GM06990 (cell line): Measurements from ENCODE around the gene PRDM8.
A peak's percentile ranks its signal among the peaks of the same experiment; 100 is the strongest.

Experiments
- DNase-seq: peaks from one replicate; pipeline ENCODE4 v3.0.0-alpha.2; 2011; ENCODE audit not compliant: insufficient read length; ENCODE audit errors: extremely low read depth
- H3K27me3 ChIP-seq: replicated peaks from 2 replicates; pipeline ENCODE4 v1.6.0; 2011; ENCODE audit warnings: low read length; ENCODE audit not compliant: control insufficient read depth, insufficient read depth
- H3K36me3 ChIP-seq: 2 replicates; pipeline ENCODE4 v1.5.1; 2011; ENCODE audit warnings: low read length; ENCODE audit not compliant: control insufficient read depth, insufficient read depth
- H3K4me3 ChIP-seq: replicated peaks from 2 replicates; pipeline ENCODE4 v1.5.1; 2011; ENCODE audit warnings: low read depth, mild to moderate bottlenecking, control low read depth, low read length
- CTCF ChIP-seq: IDR thresholded peaks from 2 replicates; pipeline ENCODE4 v1.5.1; 2011; ENCODE audit warnings: low read length, control low read depth, mild to moderate bottlenecking, inconsistent platforms; ENCODE audit not compliant: insufficient read depth, poor library complexity, severe bottlenecking

The PRDM8 gene

GRCh38 chr4:80228460-80228859 lies 31.2 kb downstream of the PRDM8 start:
- Histone ChIP-seq H3K4me3 (no peak overlapping the region), H3K36me3 (no peaks in the 10 kb centered on the region), H3K27me3 (no peaks in the 10 kb centered on the region)
- peak; percentile 32 for DNase-seq
- TF ChIP-seq CTCF = no peak

GRCh38 chr4:80229128-80229527 lies 31.8 kb downstream of the PRDM8 start:
- TF ChIP-seq CTCF = no peak
- 0 out of 2 replicates have a peak overlapping the region, but pooled peaks have one; percentile 3 for H3K4me3 ChIP-seq
- H3K36me3 ChIP-seq = no peaks in the 10 kb centered on the region
- no peak for DNase-seq
- no peaks in the 10 kb centered on the region for H3K27me3 ChIP-seq

GRCh38 chr4:80229590-80229989 lies 32.3 kb downstream of the PRDM8 start:
- DNase-seq = peak; percentile 70
- Histone ChIP-seq H3K36me3 (no peaks in the 10 kb centered on the region), H3K4me3 (0 out of 2 replicates have a peak overlapping the region, but pooled peaks have one; percentile 3), H3K27me3 (no peaks in the 10 kb centered on the region)
- TF ChIP-seq CTCF = no peak

- Histone ChIP-seq H3K36me3 (no peaks in the 10 kb centered on the region), H3K27me3 (no peaks in the 10 kb centered on the region), H3K4me3 (no peak overlapping the region)
- no peak for TF ChIP-seq CTCF
- DNase-seq = no peak
Observed at GRCh38 chr4:80231180-80231579, 33.9 kb downstream of the PRDM8 start.

GRCh38 chr4:80232707-80233370 lies 35.5 kb downstream of the PRDM8 start:
- no peak for DNase-seq
- Histone ChIP-seq H3K4me3 (no peak overlapping the region), H3K27me3 (no peaks in the 10 kb centered on the region), H3K36me3 (no peaks in the 10 kb centered on the region)
- no peak for TF ChIP-seq CTCF

GRCh38 chr4:80233390-80233789 lies 36.1 kb downstream of the PRDM8 start:
- Histone ChIP-seq H3K4me3 (no peak overlapping the region), H3K27me3 (no peaks in the 10 kb centered on the region), H3K36me3 (no peaks in the 10 kb centered on the region)
- DNase-seq = no peak
- no peak for TF ChIP-seq CTCF
